Choroid plexus epithelial cell (primary cell): ENCODE measurements around the gene DHX8.

Experiments
- DNase-seq: peaks from one replicate; pipeline ENCODE4 v3.0.0-alpha.2; 2010; ENCODE audit warnings: low read depth
- H3K4me3 ChIP-seq: 2 replicates; pipeline ENCODE4 v1.5.1; 2011; ENCODE audit warnings: low read depth, mild to moderate bottlenecking, control low read depth, low read length, moderate library complexity
- TF ChIP-seq, protein P1 (sequence below): conservative IDR thresholded peaks from 2 replicates; pipeline ENCODE4 v1.5.1; 2011; ENCODE audit warnings: low read depth, mild to moderate bottlenecking, control low read depth, inconsistent platforms, low read length, moderate library complexity

DHX8 gene

DNA sequence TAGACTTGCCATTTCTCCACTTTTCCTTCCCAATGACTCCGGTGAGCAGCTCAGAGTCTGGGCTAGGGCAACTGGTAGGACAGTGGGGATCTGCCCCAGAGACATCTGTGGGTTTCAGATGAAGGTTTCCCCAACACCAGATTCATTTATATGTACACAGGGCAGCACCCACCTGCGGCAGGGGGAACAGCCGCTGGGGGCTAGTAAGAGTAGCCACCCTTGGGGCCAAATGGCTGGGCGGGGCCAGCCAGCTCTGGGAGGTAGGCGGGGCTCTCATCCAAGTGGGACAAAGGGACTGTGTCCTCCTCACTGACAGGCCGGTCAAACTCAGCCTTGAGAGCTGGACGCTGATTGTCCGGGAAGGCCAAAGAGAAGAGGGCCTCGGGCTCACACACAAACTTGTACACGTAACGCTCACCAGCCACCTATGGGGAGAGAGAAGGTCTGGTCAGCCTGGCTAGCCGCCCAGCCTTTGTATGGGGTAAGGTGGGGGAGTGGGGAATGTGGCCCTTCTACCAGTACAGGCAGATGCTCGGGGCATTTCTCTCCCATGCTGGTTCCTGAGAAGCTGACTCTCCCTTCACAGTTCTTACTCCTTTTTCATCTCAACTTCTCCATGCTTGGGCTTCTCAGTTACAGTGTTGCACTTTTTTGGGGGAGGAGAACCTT lies 44.7 kb downstream of the DHX8 start:
- TF ChIP-seq, protein P1, sequence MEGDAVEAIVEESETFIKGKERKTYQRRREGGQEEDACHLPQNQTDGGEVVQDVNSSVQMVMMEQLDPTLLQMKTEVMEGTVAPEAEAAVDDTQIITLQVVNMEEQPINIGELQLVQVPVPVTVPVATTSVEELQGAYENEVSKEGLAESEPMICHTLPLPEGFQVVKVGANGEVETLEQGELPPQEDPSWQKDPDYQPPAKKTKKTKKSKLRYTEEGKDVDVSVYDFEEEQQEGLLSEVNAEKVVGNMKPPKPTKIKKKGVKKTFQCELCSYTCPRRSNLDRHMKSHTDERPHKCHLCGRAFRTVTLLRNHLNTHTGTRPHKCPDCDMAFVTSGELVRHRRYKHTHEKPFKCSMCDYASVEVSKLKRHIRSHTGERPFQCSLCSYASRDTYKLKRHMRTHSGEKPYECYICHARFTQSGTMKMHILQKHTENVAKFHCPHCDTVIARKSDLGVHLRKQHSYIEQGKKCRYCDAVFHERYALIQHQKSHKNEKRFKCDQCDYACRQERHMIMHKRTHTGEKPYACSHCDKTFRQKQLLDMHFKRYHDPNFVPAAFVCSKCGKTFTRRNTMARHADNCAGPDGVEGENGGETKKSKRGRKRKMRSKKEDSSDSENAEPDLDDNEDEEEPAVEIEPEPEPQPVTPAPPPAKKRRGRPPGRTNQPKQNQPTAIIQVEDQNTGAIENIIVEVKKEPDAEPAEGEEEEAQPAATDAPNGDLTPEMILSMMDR = no peak
- H3K4me3 ChIP-seq = no peak overlapping the region
- DNase-seq = no peak

DNA sequence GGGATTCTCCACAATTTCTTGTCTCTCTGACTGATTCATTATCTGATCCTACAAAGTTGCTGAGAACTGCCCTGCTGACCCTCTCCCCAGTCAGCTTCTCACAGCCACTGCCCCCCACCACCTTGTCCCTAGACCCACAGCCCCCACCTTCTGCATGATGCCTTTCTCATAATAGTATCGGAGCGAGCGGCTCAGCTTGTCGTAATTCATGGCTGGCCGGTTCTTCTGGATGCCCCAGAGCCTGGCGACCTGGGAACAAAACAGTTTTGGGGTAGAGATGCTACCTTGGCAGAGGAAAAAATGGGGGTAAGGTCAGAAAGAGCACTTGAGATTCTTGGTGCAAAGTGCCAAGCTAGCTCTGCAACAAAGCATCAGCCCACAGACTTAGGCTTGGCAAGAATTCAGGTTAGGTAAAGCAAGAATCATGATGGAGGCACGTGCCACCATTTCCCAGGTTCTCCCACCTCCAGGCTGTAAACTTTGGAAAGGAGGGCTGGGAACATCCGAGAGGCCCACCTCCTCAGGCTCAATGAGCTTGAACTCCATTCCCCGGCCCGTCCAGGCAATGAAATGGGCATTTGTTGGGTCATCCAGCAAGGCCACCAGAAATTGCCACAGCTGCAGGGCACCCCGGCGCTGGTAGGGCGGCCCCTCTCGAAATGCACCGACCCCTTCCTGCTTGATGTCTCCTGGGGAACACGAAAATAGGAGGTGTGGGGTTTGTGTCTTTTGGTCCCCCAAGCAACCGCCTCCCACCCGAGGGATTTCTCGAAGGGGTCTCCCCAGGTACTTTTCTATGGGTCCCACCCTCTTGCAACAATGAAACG lies 45.4 kb downstream of the DHX8 start:
- TF ChIP-seq, protein P1 = no peak
- DNase-seq = no peak
- no peak overlapping the region for H3K4me3 ChIP-seq

DNA sequence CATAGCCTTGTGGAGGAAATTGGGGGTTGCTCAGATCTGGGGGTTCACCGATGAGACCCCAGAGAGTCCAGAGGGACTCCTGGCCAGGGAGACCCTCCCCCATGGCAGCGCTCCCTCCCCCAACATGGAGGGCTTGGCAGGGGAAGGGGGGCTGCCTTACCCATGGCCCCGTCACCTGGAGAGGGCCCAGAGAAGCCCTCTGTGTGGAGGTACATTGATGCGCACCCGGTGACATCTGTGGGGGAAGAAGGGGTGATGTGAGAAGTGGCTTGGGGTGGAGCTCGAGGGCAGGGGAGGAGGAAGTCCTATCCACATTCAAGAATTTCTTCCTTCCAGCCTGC lies 46.1 kb downstream of the DHX8 start:
- TF ChIP-seq, protein P1 = no peak
- no peak for DNase-seq
- H3K4me3 ChIP-seq = no peak overlapping the region

DNA sequence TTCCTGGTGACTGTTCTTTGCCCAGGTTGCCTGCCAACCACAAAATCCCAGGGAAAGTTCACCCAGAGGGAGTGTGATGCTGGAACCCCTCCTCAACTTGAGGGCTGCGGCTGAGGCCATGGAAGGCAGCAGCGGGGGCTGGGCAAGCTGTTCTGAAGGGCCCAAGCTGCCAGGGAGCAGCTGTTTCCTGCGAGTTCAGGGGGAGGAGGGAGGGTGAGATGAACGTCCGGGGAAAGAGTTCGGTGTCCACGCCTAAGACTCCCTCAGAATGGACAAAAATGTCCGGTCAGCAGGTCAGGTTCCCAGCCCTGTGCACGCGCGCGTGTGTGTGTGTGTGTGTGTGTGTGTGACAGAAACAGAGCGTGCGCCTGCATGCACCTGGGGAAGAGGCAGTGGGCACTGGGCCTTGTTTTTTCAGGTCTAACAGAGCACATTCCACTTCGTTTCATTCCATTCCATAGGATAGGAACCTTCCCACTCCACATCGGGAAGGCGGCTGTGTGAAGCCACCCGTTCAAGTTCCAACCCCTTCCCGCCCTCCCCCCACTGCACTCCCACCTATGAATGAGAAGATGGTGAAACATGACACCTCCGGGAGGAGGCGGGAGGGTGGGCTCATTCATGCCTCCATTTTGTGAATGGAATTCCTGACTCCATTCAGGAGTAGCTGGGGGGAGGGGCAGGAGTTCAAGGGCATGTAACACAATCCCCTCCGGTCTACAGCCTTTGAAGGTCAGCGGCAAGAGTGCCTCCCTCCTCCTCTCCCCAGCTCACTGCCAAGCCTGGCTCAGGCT lies 46.7 kb downstream of the DHX8 start:
- peak; percentile 90 for DNase-seq
- peak overlapping the region; percentile 32 for H3K4me3 ChIP-seq
- TF ChIP-seq, protein P1 = no peak

DNA sequence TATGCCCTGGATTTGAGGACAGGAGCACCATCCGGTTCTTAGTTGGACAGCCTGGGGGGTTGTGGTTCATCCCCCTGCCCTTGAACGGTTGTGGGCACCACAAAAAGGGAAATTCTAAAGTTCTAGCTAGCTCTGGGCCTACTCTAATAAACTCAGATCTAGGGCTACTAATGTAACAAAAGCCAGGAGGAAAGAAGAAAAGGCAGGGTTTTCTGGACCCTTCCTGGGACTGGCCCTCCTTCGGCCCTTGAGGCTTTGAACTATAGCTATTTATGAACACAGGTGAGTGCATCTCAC lies 47.3 kb downstream of the DHX8 start:
- DNase-seq = no peak
- TF ChIP-seq, protein P1 = no peak
- H3K4me3 ChIP-seq = peak overlapping the region; percentile 32

DNA sequence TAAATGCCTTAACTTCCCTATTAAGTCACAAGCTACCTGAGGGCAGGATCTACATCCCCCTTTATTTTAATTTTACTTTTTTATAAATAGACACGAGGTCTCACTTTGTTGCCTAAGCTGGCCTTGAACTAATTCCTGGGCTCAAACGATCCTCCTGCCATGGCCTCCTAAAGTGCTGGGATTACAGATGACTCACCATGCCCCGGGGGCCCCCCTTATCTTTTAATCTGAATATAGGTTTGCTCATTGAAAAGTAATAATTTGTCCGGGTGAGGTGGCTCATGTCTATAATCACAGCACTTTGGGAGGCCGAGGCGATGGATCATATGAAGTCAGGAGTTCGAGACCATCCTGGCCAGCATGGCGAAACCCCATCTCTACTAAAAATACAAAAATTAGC lies 48.2 kb downstream of the DHX8 start:
- no peak overlapping the region for H3K4me3 ChIP-seq
- no peak for DNase-seq
- TF ChIP-seq, protein P1 = no peak
